Liver (tissue), 3 donors: ENCODE results near the gene OPA3.

Source experiments
- ATF3 ChIP-seq: IDR thresholded peaks from 2 replicates; pipeline ENCODE4 v1.6.1; 2016; ENCODE audit warnings: antibody characterized with exemption
- CTCF ChIP-seq: fragments of 150-350 bp; IDR thresholded peaks from 2 replicates; pipeline ENCODE4 v1.5.1; 2017; ENCODE audit warnings: improper control_type of control experiment, low read depth, low read length; ENCODE audit not compliant: missing input control
- ZBTB33 ChIP-seq: IDR thresholded peaks from 2 replicates; pipeline ENCODE4 v1.6.1; 2016; ENCODE audit warnings: antibody characterized with exemption
- donor health status: healthy.
- donor health status: healthy.

GRCh38 chr19:45574526-45574925 is 10.1 kb downstream of the OPA3 start:
- TF ChIP-seq ZBTB33 (no peak), ATF3 (no peak), CTCF (no peak)
